Stimulated activated naive CD8-positive, alpha-beta T cell treated with anti-CD3 and anti-CD28 coated beads, Interleukin-15, Interleukin-2, amounts not matched to agents 100 U/mL and 50 U/mL, for 24 hours (primary cell): ENCODE results near the gene FKBP9.
"Not testable (repeated sequence)": the region's sequence is repeated elsewhere in the genome, so short reads cannot be mapped to it uniquely, and the experiment has no call there.

Source experiments
- ATAC-seq: fragments of 150-1000 bp; cut with Tn5 transposase; one replicate; pipeline ENCODE4 v1.10.0; 2021
- DNase-seq: peaks from one replicate; pipeline ENCODE4 v3.0.0; 2021

Gene FKBP9

GRCh38 chr7:32958046-32959025 is 1.1 kb downstream of the FKBP9 start:
- DNase-seq (no peak), ATAC-seq (no peak)

GRCh38 chr7:32963880-32964301 is 6.7 kb downstream of the FKBP9 start:
- not testable (repeated sequence) for ATAC-seq, DNase-seq

GRCh38 chr7:32964461-32965159 is 7.4 kb downstream of the FKBP9 start:
- not testable (repeated sequence) for DNase-seq
- peak; percentile 84 for ATAC-seq

GRCh38 chr7:32966489-32967267 is 9.4 kb downstream of the FKBP9 start:
- not testable (repeated sequence) for ATAC-seq, DNase-seq

- ATAC-seq, DNase-seq: not testable (repeated sequence)
Measured at GRCh38 chr7:32967268-32967582, 10.0 kb downstream of the FKBP9 start.

GRCh38 chr7:32971967-32972366 is 14.7 kb downstream of the FKBP9 start:
- ATAC-seq, DNase-seq: not testable (repeated sequence)

- not testable (repeated sequence) for ATAC-seq, DNase-seq
Measured at GRCh38 chr7:32977159-32977558, 19.9 kb downstream of the FKBP9 start.

GRCh38 chr7:32979246-32979645 is 22.0 kb downstream of the FKBP9 start:
- not testable (repeated sequence) for DNase-seq, ATAC-seq

GRCh38 chr7:32979902-32980301 is 22.7 kb downstream of the FKBP9 start:
- ATAC-seq, DNase-seq: not testable (repeated sequence)

- not testable (repeated sequence) for DNase-seq, ATAC-seq
Measured at GRCh38 chr7:32988148-32988547, 30.9 kb downstream of the FKBP9 start.

GRCh38 chr7:32991068-32991585 is 33.9 kb downstream of the FKBP9 start:
- not testable (repeated sequence) for ATAC-seq, DNase-seq

GRCh38 chr7:32991975-32992700 is 34.9 kb downstream of the FKBP9 start:
- ATAC-seq, DNase-seq: not testable (repeated sequence)

GRCh38 chr7:32992750-32993149 is 35.5 kb downstream of the FKBP9 start:
- DNase-seq, ATAC-seq: not testable (repeated sequence)

- not testable (repeated sequence) for ATAC-seq, DNase-seq
Measured at GRCh38 chr7:32997956-32998355, 40.7 kb downstream of the FKBP9 start.

- ATAC-seq, DNase-seq: not testable (repeated sequence)
Measured at GRCh38 chr7:32998361-32999171, 41.3 kb downstream of the FKBP9 start.

GRCh38 chr7:32999380-32999779 is 42.1 kb downstream of the FKBP9 start:
- not testable (repeated sequence) for ATAC-seq, DNase-seq

GRCh38 chr7:33003111-33003510 is 45.9 kb downstream of the FKBP9 start:
- not testable (repeated sequence) for DNase-seq, ATAC-seq

- not testable (repeated sequence) for ATAC-seq, DNase-seq
Measured at GRCh38 chr7:33004104-33004616, 46.9 kb downstream of the FKBP9 start.

- DNase-seq, ATAC-seq: not testable (repeated sequence)
Measured at GRCh38 chr7:33005193-33005592, 48.0 kb downstream of the FKBP9 start.

GRCh38 chr7:33005690-33006089 is 48.5 kb downstream of the FKBP9 start:
- ATAC-seq, DNase-seq: not testable (repeated sequence)
